Measurements from ENCODE around the gene SMIM3. TPM values are rescaled to one million over a fixed set of nuclear protein-coding genes. Genes with fewer than 3 reads are reported as not detected.

Gene SMIM3
- total and polyA plus RNA-seq, 10 of the 15 experiments (the other 5 are each of a cell fraction or from before 2014, with no cell fraction given), result 1.0 to 14.3 (median 7.7) TPM

DNA sequence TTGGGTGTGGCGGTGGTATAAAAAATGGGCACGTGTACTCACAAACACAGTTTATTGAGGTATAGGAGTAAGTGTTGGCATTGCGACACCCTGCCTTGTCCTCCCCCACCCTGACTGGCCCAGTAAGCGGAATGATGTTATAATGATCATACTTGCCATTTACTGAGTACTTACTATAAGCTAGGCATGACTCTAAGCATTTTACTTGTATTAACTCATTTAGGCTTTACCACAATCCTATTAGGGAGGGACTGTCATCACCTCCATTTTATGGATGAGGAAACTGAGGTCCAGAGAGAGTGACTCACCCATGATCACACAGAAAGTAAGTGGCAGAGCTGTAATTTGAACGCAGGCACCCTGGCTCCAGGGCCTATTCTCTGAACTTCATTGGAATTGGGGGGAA is 2.3 kb downstream of the SMIM3 start:
- ChIA-PET CTCF (interaction anchor here (0.8 to 2.2 kb wide), 5 partner anchors 11 to 220 kb away, joined by 3 to 6 read pairs (median 5); partner anchors contain the start of gene RBM22), POLR2A (interaction anchor here (1.0 to 1.9 kb wide), 2 partner anchors 9 to 55 kb away, joined by 3 to 5 read pairs; no protein-coding TSS in a partner anchor), SMC1A (ENCODE audit: uncharacterized antibody, unreplicated experiment) (interaction anchor here (0.8 to 1.9 kb wide), 4 partner anchors 20 to 66 kb away, joined by 3 to 7 read pairs (median 3); partner anchors contain the start of gene IRGM), RAD21 (ENCODE audit: unreplicated experiment) (interaction anchor here (1.1 to 1.5 kb wide), 2 partner anchors 17 to 66 kb away, joined by 4 read pairs; partner anchors contain the start of gene IRGM)
- Histone ChIP-seq H2AFZ (ENCODE audit: control insufficient read depth, low read depth, low read length) (no peak overlapping the region), H3K36me3 (ENCODE audit: control insufficient read depth in 2 of 2, insufficient read depth in 2 of 2, low read length in 1 of 2) (no peaks in the 10 kb centered on the region), H3K9ac (ENCODE audit: control insufficient read depth, insufficient read depth, low read length) (peak overlapping the region; percentile 25; the same call in 1 of the 2 replicates), H3K9me3 (replicated peaks; ENCODE audit: control insufficient read depth, insufficient read depth, low read length) (peaks cover 2% of the 10 kb centered on the region; the same call in 1 of the 3 replicates), H3K27ac (ENCODE audit: control insufficient read depth, insufficient read depth) (peak overlapping the region; percentile 78), H4K20me1 (ENCODE audit: control insufficient read depth, insufficient read depth) (no peaks in the 10 kb centered on the region), H3K4me1 (ENCODE audit: control insufficient read depth, insufficient read depth, low read length) (peaks cover 30% of the 10 kb centered on the region), H3K79me2 (ENCODE audit: control insufficient read depth, insufficient read depth, low read length) (peaks cover 43% of the 10 kb centered on the region), H3K4me2 (ENCODE audit: control insufficient read depth, insufficient read depth) (peak overlapping the region; percentile 95), H3K4me3 (peak overlapping the region; percentile 77; the same call in 1 of the 2 replicates), H3K27me3 (replicated peaks in 1 of 2; ENCODE audit: control insufficient read depth in 2 of 2, insufficient read depth in 2 of 2, low read length in 1 of 2) (no peaks in the 10 kb centered on the region)
- intact Hi-C loops (cut with micrococcal nuclease; ENCODE audit: unreplicated experiment) (loop anchor here (1.0 to 10.0 kb wide), 6 partner anchors 22 to 474 kb away; partner anchors contain the start of genes ANXA6, DCTN4 and GM2A), in situ Hi-C loops (cut with MboI) (no loop called here)
- FAIRE-seq (no peak), DNase-seq (ENCODE audit: low read depth, low spot score) (no peak), ATAC-seq (no peak)
- BruUV-seq (replicated peaks), result TSS peak; percentile 42
- WGBS (ENCODE audit: insufficient coverage, insufficient replicate concordance, low lambda C conversion rate, missing lambda C conversion rate), result 67% methylated on average over 5 of the region's 5 CpGs
- TF ChIP-seq, protein P1, sequence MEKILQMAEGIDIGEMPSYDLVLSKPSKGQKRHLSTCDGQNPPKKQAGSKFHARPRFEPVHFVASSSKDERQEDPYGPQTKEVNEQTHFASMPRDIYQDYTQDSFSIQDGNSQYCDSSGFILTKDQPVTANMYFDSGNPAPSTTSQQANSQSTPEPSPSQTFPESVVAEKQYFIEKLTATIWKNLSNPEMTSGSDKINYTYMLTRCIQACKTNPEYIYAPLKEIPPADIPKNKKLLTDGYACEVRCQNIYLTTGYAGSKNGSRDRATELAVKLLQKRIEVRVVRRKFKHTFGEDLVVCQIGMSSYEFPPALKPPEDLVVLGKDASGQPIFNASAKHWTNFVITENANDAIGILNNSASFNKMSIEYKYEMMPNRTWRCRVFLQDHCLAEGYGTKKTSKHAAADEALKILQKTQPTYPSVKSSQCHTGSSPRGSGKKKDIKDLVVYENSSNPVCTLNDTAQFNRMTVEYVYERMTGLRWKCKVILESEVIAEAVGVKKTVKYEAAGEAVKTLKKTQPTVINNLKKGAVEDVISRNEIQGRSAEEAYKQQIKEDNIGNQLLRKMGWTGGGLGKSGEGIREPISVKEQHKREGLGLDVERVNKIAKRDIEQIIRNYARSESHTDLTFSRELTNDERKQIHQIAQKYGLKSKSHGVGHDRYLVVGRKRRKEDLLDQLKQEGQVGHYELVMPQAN (conservative IDR thresholded peaks at IDR 0.05), result no peak
- TF ChIP-seq RAD21 (IDR thresholded peaks at IDR 0.05; ENCODE audit: insufficient read depth, low read depth, low read length) (no peak), CREM (IDR thresholded peaks at IDR 0.05; ENCODE audit: low read depth) (no peak), SRF (IDR thresholded peaks at IDR 0.05; ENCODE audit: low read depth in 2 of 2, low read length in 2 of 2) (no peak), NBN (IDR thresholded peaks at IDR 0.05) (no peak), SMARCA5 (IDR thresholded peaks at IDR 0.05) (no peak), NRF1 (conservative IDR thresholded peaks at IDR 0.05; ENCODE audit: low read depth, low read length) (no peak), MXI1 (IDR thresholded peaks at IDR 0.05; ENCODE audit: low read depth, low read length) (no peak), KAT2A (conservative IDR thresholded peaks at IDR 0.05; ENCODE audit: control insufficient read depth, low read depth, low read length) (no peak), JUNB (IDR thresholded peaks at IDR 0.05) (no peak)
- TF ChIP-seq, protein P2, sequence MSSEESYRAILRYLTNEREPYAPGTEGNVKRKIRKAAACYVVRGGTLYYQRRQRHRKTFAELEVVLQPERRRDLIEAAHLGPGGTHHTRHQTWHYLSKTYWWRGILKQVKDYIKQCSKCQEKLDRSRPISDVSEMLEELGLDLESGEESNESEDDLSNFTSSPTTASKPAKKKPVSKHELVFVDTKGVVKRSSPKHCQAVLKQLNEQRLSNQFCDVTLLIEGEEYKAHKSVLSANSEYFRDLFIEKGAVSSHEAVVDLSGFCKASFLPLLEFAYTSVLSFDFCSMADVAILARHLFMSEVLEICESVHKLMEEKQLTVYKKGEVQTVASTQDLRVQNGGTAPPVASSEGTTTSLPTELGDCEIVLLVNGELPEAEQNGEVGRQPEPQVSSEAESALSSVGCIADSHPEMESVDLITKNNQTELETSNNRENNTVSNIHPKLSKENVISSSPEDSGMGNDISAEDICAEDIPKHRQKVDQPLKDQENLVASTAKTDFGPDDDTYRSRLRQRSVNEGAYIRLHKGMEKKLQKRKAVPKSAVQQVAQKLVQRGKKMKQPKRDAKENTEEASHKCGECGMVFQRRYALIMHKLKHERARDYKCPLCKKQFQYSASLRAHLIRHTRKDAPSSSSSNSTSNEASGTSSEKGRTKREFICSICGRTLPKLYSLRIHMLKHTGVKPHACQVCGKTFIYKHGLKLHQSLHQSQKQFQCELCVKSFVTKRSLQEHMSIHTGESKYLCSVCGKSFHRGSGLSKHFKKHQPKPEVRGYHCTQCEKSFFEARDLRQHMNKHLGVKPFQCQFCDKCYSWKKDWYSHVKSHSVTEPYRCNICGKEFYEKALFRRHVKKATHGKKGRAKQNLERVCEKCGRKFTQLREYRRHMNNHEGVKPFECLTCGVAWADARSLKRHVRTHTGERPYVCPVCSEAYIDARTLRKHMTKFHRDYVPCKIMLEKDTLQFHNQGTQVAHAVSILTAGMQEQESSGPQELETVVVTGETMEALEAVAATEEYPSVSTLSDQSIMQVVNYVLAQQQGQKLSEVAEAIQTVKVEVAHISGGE (CRISPR knock-in tag; IDR thresholded peaks at IDR 0.05), result no peak
- TF ChIP-seq, protein P3, sequence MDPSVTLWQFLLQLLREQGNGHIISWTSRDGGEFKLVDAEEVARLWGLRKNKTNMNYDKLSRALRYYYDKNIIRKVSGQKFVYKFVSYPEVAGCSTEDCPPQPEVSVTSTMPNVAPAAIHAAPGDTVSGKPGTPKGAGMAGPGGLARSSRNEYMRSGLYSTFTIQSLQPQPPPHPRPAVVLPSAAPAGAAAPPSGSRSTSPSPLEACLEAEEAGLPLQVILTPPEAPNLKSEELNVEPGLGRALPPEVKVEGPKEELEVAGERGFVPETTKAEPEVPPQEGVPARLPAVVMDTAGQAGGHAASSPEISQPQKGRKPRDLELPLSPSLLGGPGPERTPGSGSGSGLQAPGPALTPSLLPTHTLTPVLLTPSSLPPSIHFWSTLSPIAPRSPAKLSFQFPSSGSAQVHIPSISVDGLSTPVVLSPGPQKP (IDR thresholded peaks at IDR 0.05; ENCODE audit: low read depth, low read length), result no peak
- TF ChIP-seq, protein P4, sequence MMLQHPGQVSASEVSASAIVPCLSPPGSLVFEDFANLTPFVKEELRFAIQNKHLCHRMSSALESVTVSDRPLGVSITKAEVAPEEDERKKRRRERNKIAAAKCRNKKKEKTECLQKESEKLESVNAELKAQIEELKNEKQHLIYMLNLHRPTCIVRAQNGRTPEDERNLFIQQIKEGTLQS (IDR thresholded peaks at IDR 0.05; ENCODE audit: borderline replicate concordance, extremely low read depth, low read depth, low read length), result no peak
- TF ChIP-seq, protein P5, sequence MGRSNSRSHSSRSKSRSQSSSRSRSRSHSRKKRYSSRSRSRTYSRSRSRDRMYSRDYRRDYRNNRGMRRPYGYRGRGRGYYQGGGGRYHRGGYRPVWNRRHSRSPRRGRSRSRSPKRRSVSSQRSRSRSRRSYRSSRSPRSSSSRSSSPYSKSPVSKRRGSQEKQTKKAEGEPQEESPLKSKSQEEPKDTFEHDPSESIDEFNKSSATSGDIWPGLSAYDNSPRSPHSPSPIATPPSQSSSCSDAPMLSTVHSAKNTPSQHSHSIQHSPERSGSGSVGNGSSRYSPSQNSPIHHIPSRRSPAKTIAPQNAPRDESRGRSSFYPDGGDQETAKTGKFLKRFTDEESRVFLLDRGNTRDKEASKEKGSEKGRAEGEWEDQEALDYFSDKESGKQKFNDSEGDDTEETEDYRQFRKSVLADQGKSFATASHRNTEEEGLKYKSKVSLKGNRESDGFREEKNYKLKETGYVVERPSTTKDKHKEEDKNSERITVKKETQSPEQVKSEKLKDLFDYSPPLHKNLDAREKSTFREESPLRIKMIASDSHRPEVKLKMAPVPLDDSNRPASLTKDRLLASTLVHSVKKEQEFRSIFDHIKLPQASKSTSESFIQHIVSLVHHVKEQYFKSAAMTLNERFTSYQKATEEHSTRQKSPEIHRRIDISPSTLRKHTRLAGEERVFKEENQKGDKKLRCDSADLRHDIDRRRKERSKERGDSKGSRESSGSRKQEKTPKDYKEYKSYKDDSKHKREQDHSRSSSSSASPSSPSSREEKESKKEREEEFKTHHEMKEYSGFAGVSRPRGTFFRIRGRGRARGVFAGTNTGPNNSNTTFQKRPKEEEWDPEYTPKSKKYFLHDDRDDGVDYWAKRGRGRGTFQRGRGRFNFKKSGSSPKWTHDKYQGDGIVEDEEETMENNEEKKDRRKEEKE (IDR thresholded peaks at IDR 0.05), result no peak

All from GM12878 (cell line).